ENCODE results near the gene MIGA2. TPM values are rescaled to one million over a fixed set of nuclear protein-coding genes. Genes with fewer than 3 reads are reported as not detected.
A peak's percentile ranks its signal among the peaks of the same experiment; 100 is the strongest.

Gene MIGA2
- total and polyA plus RNA-seq, 9 of the 15 experiments (the other 6 are each of a cell fraction or from before 2014, with no cell fraction given) = 0.15 to 54.1 (median 18.0) TPM

- FAIRE-seq (no peak), ATAC-seq (no peak), DNase-seq (ENCODE audit: extremely low read depth in 1 of 4, low spot score in 3 of 4) (peak in 3 of 4 experiments; percentile 28 to 50 (median 39))
- Histone ChIP-seq H3K27ac (ENCODE audit: extremely low read depth, low read depth, low read length) (peak overlapping the region; percentile 92), H3K79me2 (ENCODE audit: control insufficient read depth, insufficient read depth, low read length) (peaks cover 16% of the 10 kb centered on the region; the same call in 2 of the 3 replicates), H3K4me3 (no peak overlapping the region), H3K4me2 (ENCODE audit: insufficient read depth, low read length) (no peak overlapping the region), H3K9me3 (replicated peaks; ENCODE audit: control insufficient read depth, insufficient read depth, low read depth, low read length) (no peaks in the 10 kb centered on the region), H2AFZ (ENCODE audit: low read depth, low read length) (no peak overlapping the region), H3K27me3 (ENCODE audit: control insufficient read depth in 2 of 2, insufficient read depth in 2 of 2, low read length in 2 of 2) (no peaks in the 10 kb centered on the region), H3K9ac (ENCODE audit: insufficient read depth in 1 of 2, low read depth in 2 of 2, low read length in 2 of 2) (peak overlapping the region; percentile 75 to 86; a peak in 3 of 4 replicates), H3K36me3 (ENCODE audit: control insufficient read depth, insufficient read depth, low read length) (peaks cover 51% of the 10 kb centered on the region), H3K9me1 (ENCODE audit: control insufficient read depth, insufficient read depth, low read length) (peaks cover 2% of the 10 kb centered on the region), H4K20me1 (replicated peaks; ENCODE audit: control insufficient read depth, insufficient read depth, low read length) (no peaks in the 10 kb centered on the region), H3K4me1 (replicated peaks in 1 of 2; ENCODE audit: control insufficient read depth in 2 of 2, insufficient read depth in 2 of 2, low read length in 2 of 2) (peaks cover 44 to 54% of the 10 kb centered on the region in 2 experiments)
- CTCF ChIA-PET (ENCODE audit: low intra/inter-chr PET ratio) = interaction anchor here (0.6 kb wide), 1 partner anchor 360 kb away, joined by 5 read pairs; no protein-coding TSS in a partner anchor
- TSS peak; percentile 26 for BruUV-seq (replicated peaks)
- 68% methylated on average over 18 of the region's 21 CpGs for whole genome bisulfite sequencing (ENCODE audit: insufficient coverage, low coverage, missing lambda C conversion rate)
- POLR2A ChIA-PET = interaction anchor here (0.6 to 1.1 kb wide), 2 partner anchors 10 to 35 kb away, joined by 3 read pairs; partner anchors contain the start of gene DOLPP1
- intact Hi-C loops (cut with micrococcal nuclease) (no loop called here), in situ Hi-C loops (cut with MboI) (no loop called here)
- TF ChIP-seq KDM5B (IDR thresholded peaks at IDR 0.05; ENCODE audit: insufficient replicate concordance, low read depth, low read length) = no peak
- TF ChIP-seq ZFX (CRISPR knock-in tag; IDR thresholded peaks at IDR 0.05) = peak; percentile 40; the same call in 1 of the 2 replicates
- TF ChIP-seq GMEB1 (CRISPR knock-in tag; IDR thresholded peaks at IDR 0.05) = no peak
- TF ChIP-seq RERE (CRISPR knock-in tag; IDR thresholded peaks at IDR 0.05; ENCODE audit: borderline replicate concordance) = no peak
- no peak for TF ChIP-seq ARID3A (IDR thresholded peaks at IDR 0.05; ENCODE audit: borderline replicate concordance, low read depth, low read length)
- no peak for TF ChIP-seq ZBTB34 (CRISPR knock-in tag; IDR thresholded peaks at IDR 0.05)
These were observed 34.5 kb downstream of the MIGA2 start for GRCh38 chr9:129070696-129071525.
